ENCODE measurements around the gene RTP3. TPM values are rescaled to one million over a fixed set of nuclear protein-coding genes. Genes with fewer than 3 reads are reported as not detected.
A peak's percentile ranks its signal among the peaks of the same experiment; 100 is the strongest.
"Not testable (repeated sequence)": the region's sequence is repeated elsewhere in the genome, so short reads cannot be mapped to it uniquely, and the experiment has no call there.

Gene RTP3
- polyA plus RNA-seq, 1 donor from 2014 or later = not detected

DNA sequence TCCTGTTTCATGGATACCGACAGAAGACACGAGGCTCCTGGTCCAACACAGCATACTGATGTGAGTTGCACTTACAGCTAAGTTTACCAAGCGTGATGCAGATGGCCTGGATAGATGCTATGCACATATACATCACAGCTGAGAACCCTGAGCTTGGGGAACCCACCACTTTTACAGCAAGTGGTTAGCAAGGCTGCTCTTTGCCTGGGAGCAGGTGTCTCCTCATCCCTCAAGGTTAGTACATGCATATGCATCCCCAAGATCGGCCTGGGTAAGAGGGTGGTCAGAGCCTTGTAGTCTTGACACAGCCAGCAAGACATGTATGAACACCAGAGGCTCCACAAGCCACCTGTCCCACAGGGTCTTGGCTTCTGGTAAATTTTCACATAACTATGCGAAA, 40.0 kb downstream of the RTP3 start:
- H3K27me3 Mint-ChIP-seq = peaks cover 17% of the 10 kb centered on the region
- H3K9me3 Mint-ChIP-seq = peaks cover 0 to 1% (median 0%) of the 10 kb centered on the region in 3 donors
- peak overlapping the region in 2 of 3 donors; percentile 14 to 95 for H3K27ac Mint-ChIP-seq
- no peaks in the 10 kb centered on the region for H3K36me3 Mint-ChIP-seq
- peaks cover 30 to 48% (median 44%) of the 10 kb centered on the region in 3 donors for H3K4me1 Mint-ChIP-seq
- peak overlapping the region in 3 of 4 donors; percentile 55 to 91 (median 74) for H3K4me3 Mint-ChIP-seq

GRCh38 chr3:46538425-46538802, 40.6 kb downstream of the RTP3 start:
- not testable (repeated sequence) for H3K9me3 Mint-ChIP-seq, H3K36me3 Mint-ChIP-seq
- H3K4me1 Mint-ChIP-seq = peaks cover 26 to 49% (median 47%) of the 10 kb centered on the region in 3 donors
- H3K27ac Mint-ChIP-seq = peak overlapping the region; percentile 80 to 95 (median 92)
- H3K27me3 Mint-ChIP-seq = peaks cover 18% of the 10 kb centered on the region
- peak overlapping the region; percentile 60 to 91 (median 80) for H3K4me3 Mint-ChIP-seq

DNA sequence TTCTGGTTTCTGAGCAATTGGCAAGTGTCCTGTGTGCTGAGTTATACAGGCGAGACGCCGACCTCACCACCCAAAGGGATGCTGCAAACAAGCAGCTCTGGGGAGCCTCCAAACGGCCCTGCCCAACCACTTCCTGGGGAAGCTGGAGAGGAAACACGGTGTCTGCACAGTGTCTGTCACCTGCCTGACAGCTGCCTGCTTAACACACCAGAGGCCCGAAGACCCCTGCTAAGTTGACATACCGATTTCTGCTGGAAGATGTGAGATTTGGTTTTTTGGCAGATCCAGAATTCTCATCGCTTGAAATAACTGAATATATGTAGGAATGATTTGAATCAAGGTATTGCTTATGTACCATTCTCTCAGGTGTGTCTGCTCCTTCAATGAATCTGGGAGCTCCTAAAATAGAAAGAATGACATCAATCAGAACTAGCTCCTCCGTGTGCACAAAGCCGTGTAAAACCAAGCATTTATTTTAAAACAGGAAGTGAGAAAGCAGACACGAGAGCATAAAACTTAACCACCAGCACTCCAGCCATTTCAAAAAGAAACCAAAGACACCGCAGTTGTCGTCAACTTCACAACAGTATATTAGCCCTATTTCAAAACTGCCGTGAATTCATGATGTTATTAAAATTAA, 41.1 kb downstream of the RTP3 start:
- peaks cover 18% of the 10 kb centered on the region for H3K27me3 Mint-ChIP-seq
- no peaks in the 10 kb centered on the region for H3K36me3 Mint-ChIP-seq
- H3K9me3 Mint-ChIP-seq = peaks cover 0 to 1% (median 0%) of the 10 kb centered on the region in 3 donors
- peaks cover 26 to 49% (median 47%) of the 10 kb centered on the region in 3 donors for H3K4me1 Mint-ChIP-seq
- peak overlapping the region; percentile 60 to 91 (median 80) for H3K4me3 Mint-ChIP-seq
- peak overlapping the region; percentile 80 to 95 (median 92) for H3K27ac Mint-ChIP-seq

GRCh38 chr3:46539443-46540005, 41.7 kb downstream of the RTP3 start:
- H3K4me3 Mint-ChIP-seq = peak overlapping the region; percentile 60 to 91 (median 80)
- H3K27me3 Mint-ChIP-seq = peaks cover 18% of the 10 kb centered on the region
- peak overlapping the region; percentile 80 to 95 (median 92) for H3K27ac Mint-ChIP-seq
- H3K36me3 Mint-ChIP-seq = no peaks in the 10 kb centered on the region
- H3K9me3 Mint-ChIP-seq = peaks cover 0 to 1% (median 0%) of the 10 kb centered on the region in 3 donors
- peaks cover 26 to 49% (median 47%) of the 10 kb centered on the region in 3 donors for H3K4me1 Mint-ChIP-seq

DNA sequence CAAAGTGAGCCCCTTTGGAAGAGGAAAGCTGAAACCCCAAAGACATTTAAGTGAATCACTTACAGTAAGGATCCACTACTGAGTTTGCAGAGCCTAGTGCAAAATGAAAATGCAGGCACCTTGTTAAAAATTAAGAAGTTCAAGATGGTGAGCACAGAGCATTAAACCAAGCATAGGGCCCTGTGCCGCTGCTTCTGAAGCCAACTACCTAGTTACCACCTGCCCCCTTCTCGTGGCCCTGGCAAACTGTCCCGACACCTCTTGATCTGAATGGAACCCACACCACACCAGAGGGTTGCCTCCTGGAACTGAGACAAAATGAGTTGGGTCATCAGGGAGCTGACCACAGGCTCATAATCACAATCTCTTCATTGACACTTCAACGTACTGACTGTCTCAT, 42.8 kb downstream of the RTP3 start:
- Mint-ChIP-seq H3K27ac (peak overlapping the region in 2 of 3 donors; percentile 8 to 57), H3K36me3 (no peaks in the 10 kb centered on the region), H3K9me3 (peaks cover 0 to 1% (median 0%) of the 10 kb centered on the region in 3 donors), H3K4me3 (peak overlapping the region in 1 of 4 donors; percentile 57), H3K27me3 (peaks cover 18% of the 10 kb centered on the region), H3K4me1 (peaks cover 27 to 52% (median 51%) of the 10 kb centered on the region in 3 donors)

DNA sequence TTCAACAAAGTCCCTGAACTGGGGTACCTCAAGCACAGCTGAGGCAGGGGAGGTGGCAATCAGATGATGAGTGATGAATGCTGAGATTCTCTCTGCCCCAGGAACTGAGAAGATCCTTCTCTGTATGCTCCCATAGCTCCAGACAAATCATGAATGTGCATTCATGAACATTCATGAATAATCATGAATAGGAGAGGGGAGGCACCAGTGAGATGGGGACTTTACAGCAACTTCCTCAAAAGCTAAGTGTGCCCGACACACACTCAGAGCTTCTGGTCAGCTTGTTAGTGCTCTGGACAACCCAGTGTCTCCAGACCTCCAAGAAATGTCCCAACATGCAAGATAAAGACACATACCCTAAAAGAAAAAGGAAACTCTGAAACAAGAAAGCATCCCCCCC, 44.1 kb downstream of the RTP3 start:
- H3K36me3 Mint-ChIP-seq = no peaks in the 10 kb centered on the region
- no peaks in the 10 kb centered on the region for H3K9me3 Mint-ChIP-seq
- H3K4me3 Mint-ChIP-seq = peak overlapping the region in 1 of 4 donors; percentile 1
- peaks cover 32 to 56% (median 52%) of the 10 kb centered on the region in 3 donors for H3K4me1 Mint-ChIP-seq
- H3K27me3 Mint-ChIP-seq = peaks cover 13% of the 10 kb centered on the region
- peak overlapping the region in 2 of 3 donors; percentile 0 to 71 for H3K27ac Mint-ChIP-seq

DNA sequence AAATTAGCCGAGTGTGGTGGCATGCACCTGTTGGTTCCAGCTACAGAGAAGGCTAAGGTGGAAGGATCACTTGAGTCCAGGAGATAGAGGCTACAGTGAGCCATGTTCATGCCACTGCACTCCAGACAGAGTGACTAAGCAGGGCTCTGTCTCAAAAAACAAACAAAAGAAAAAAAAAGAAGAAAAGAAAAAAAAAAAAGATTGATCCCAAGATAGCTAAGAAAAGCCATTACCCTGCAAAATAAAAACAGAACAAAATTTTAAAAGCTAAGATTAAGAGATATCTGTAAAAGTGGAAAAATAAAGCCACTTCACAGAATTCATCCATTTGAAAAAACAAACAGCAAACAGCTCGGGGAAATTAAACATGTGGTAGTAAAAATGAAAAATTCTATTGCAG, 44.6 kb downstream of the RTP3 start:
- no peak overlapping the region for H3K27ac Mint-ChIP-seq
- no peaks in the 10 kb centered on the region for H3K9me3 Mint-ChIP-seq
- peaks cover 12% of the 10 kb centered on the region for H3K27me3 Mint-ChIP-seq
- H3K4me3 Mint-ChIP-seq = no peak overlapping the region
- H3K4me1 Mint-ChIP-seq = peaks cover 35 to 57% (median 52%) of the 10 kb centered on the region in 3 donors
- H3K36me3 Mint-ChIP-seq = no peaks in the 10 kb centered on the region

GRCh38 chr3:46542801-46543201, 45.0 kb downstream of the RTP3 start:
- H3K27ac Mint-ChIP-seq = no peak overlapping the region
- no peak overlapping the region for H3K4me3 Mint-ChIP-seq

DNA sequence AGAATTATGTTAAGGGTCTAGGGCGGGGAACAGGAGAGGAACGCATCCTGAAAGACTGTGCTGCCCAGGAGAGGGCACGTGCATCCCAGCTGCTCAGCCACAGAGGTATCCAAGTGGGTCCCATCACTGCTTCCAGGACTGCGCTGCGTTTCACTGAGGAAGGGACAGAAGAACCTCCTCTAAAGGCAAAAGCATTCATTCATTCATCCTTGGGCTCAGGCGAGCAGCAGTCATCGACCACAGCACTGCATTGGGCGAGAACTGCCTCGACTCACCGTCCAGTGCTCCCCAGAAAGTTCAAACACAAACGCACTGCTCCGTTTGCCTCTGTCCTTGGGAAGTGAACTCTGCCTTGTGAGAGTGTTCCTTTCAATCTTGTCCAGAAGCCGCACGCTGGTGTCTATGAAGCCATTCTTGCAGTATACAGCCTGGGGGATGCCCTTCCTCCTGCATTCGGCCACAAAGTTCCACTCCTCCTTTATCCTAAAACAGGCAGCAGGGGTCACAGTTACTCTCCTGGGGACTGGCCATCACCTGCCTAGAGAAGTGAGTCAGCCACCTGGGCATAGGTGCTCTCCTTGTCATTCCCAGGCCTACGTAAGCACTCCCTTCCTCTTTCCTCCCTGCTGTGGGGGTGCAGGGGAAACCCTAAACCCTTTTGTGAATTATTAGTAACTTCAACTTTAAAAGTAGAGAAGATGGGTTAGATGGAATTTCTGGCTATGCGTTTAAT, 47.2 kb downstream of the RTP3 start:
- H3K27me3 Mint-ChIP-seq = peaks cover 12% of the 10 kb centered on the region
- H3K9me3 Mint-ChIP-seq = no peaks in the 10 kb centered on the region
- H3K27ac Mint-ChIP-seq = no peak overlapping the region
- H3K4me3 Mint-ChIP-seq = peak overlapping the region in 1 of 4 donors; percentile 34
- H3K4me1 Mint-ChIP-seq = peaks cover 31 to 48% (median 45%) of the 10 kb centered on the region in 3 donors
- H3K36me3 Mint-ChIP-seq = no peaks in the 10 kb centered on the region

More at GRCh38 chr3:46542801-46543201, 45.0 kb downstream of the RTP3 start:
- Mint-ChIP-seq H3K36me3 (no peaks in the 10 kb centered on the region), H3K9me3 (no peaks in the 10 kb centered on the region), H3K27me3 (peaks cover 12% of the 10 kb centered on the region), H3K4me1 (peaks cover 35 to 54% (median 51%) of the 10 kb centered on the region in 3 donors)

GRCh38 chr3:46545818-46546630, 48.2 kb downstream of the RTP3 start:
- Mint-ChIP-seq H3K4me1 (peaks cover 38 to 47% (median 46%) of the 10 kb centered on the region in 3 donors), H3K4me3 (peak overlapping the region in 1 of 4 donors; percentile 58), H3K9me3 (no peaks in the 10 kb centered on the region), H3K27me3 (peaks cover 15% of the 10 kb centered on the region), H3K36me3 (no peaks in the 10 kb centered on the region), H3K27ac (no peak overlapping the region)

DNA sequence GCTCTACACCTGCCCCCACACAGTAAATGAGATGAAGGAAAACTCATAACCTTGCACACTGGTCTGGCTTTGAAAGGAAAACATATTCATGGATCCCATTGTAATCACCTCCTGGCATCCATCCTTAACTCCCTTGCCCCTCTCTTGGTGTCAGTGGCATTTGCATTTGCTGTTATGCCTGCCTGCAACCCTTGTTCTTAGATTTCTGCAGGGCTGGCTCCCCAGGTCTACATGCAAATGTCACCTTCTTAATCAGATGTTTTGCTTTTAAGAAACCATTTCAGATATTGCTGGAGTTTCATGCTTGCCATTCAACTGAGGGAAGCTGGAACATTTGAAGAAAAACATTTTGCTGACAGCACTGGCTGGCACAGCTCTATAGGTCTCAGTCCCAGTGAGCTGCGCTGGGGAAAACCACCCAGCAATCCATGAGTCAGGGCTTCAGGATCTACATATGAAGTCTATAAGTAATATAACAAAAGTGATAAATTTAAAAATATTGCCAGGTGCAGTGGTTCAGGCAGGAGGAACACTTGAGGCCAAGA, 49.2 kb downstream of the RTP3 start:
- Mint-ChIP-seq H3K36me3 (no peaks in the 10 kb centered on the region), H3K9me3 (no peaks in the 10 kb centered on the region), H3K4me1 (peaks cover 35 to 42% (median 39%) of the 10 kb centered on the region in 3 donors), H3K4me3 (peak overlapping the region in 2 of 4 donors; percentile 13 to 74), H3K27ac (peak overlapping the region in 1 of 3 donors; percentile 3), H3K27me3 (peaks cover 13% of the 10 kb centered on the region)

DNA sequence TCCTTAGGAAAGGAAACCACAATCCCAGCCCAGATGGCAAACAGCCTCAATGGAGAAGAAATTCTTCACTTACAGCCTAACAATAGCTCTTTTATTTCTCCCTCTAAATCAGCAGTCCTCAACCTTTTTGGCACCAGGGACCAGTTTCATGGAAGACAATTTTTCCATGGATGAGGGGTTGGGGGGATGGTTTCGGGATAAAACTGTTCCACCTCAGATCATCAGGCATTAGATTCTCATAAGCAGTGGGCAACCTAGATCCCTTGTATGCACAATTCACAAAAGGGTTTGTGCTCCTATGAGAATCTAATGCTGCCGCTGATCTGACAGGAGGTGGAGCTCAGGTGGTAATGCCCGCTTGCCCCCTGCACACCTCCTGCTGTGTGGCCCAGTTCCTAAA, 50.8 kb downstream of the RTP3 start:
- H3K27me3 Mint-ChIP-seq = peaks cover 10% of the 10 kb centered on the region
- not testable (repeated sequence) for H3K27ac Mint-ChIP-seq, H3K9me3 Mint-ChIP-seq, H3K36me3 Mint-ChIP-seq
- H3K4me3 Mint-ChIP-seq = peak overlapping the region in 1 of 4 donors; percentile 3
- peaks cover 32 to 35% (median 33%) of the 10 kb centered on the region in 3 donors for H3K4me1 Mint-ChIP-seq

DNA sequence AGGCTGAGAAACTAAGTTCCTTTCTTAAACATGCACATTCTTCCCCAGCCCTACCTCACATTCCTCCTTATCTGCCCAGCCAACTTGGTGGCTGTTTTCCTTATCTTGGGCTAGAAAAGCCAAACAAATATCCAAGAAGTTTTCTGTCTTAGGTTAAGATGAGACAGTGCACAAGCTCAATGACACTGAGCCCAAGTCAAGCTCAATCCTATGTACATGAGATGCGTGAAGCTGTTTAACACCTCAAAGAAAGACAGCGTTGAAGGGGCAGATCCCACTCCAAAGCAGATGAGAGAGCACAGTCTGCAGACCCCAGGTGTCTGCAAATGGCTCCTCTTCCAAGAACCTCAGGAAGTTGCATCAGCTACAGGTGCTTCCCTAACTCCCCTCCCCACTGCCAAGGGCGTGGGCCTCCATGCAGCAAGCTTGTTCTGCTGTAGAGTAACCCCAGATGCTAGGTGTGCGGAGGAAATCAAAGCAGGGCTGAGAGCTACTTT, 51.7 kb downstream of the RTP3 start:
- Mint-ChIP-seq H3K4me3 (no peak overlapping the region), H3K9me3 (no peaks in the 10 kb centered on the region), H3K27ac (no peak overlapping the region), H3K36me3 (peaks cover 2% of the 10 kb centered on the region), H3K27me3 (peaks cover 10% of the 10 kb centered on the region), H3K4me1 (peaks cover 32 to 35% (median 33%) of the 10 kb centered on the region in 3 donors)

DNA sequence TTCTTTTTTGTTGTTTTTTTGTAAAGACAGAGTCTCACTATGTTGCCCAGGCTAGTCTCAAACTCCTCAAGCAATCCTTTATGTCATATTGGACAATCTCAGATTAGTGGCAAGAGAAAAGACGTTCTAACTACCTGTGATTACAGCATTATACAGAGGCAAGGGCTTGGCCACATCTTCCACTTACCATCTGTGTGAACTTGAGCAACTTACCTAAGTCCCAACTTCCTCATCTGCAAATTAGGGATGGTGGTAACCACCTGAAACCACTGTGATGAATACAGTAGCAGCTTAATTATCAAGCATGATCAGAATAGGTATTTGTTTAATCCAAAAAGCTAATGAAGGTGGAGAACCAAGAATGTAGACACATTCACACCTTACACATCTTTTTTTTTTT, 52.2 kb downstream of the RTP3 start:
- Mint-ChIP-seq H3K4me1 (peaks cover 32 to 35% (median 33%) of the 10 kb centered on the region in 3 donors), H3K4me3 (no peak overlapping the region), H3K27ac (no peak overlapping the region), H3K27me3 (peaks cover 10% of the 10 kb centered on the region), H3K9me3 (no peaks in the 10 kb centered on the region), H3K36me3 (peaks cover 2% of the 10 kb centered on the region)
